ENCODE results near the gene IL17RD.
A peak's percentile ranks its signal among the peaks of the same experiment; 100 is the strongest.
"Not testable (repeated sequence)": the region's sequence is repeated elsewhere in the genome, so short reads cannot be mapped to it uniquely, and the experiment has no call there.

Gene IL17RD

GRCh38 chr3:57089043-57089442 lies 76.1 kb downstream of the IL17RD start:
- no peak for DNase-seq

GRCh38 chr3:57088503-57088902 lies 76.7 kb downstream of the IL17RD start:
- DNase-seq, result no peak

- no peak for DNase-seq
These were observed 77.6 kb downstream of the IL17RD start for GRCh38 chr3:57087361-57088092.

- DNase-seq, result no peak
These were observed 79.0 kb downstream of the IL17RD start for GRCh38 chr3:57086201-57086600.

GRCh38 chr3:57085211-57085610 lies 79.9 kb downstream of the IL17RD start:
- DNase-seq, result no peak

- DNase-seq, result not testable (repeated sequence)
These were observed 81.7 kb downstream of the IL17RD start for GRCh38 chr3:57083266-57083995.

DNA sequence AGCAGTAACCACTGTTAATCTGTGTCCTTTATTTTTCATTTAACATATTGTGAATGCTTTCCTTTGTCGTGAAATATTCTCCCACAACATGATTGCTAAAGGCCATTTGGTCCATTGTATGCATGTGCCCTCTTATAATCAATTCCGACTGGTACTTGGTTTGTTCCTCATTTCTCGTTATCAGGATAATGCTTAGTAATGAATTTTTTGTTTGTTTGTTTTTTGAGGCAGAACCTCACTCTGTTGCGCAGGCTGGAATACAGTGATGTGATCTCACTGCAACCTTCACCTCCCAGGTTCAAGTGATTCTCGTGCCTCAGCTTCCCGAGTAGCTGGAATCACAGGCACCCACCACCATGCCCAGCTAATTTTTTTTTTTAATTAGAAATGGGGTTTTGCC lies 82.7 kb downstream of the IL17RD start:
- no peak for DNase-seq

DNA sequence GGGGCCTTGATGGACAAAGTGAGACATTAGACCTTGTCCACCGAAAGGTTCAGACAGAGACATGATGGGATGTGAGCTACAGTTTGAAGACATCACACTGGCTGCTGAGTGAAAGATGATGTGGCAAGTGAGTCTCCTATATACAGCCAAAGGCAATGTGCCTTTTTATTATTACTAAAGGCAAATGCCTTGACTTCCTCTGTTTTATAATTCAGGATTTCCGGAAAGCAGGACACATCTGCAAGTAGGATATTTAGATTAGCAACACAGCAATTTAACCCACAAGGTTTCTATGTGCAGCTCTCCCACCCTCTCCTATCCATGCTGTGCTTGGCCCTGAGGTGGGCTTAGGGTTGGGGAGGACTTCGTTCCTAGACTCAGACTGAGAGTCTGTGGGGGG lies 84.0 kb downstream of the IL17RD start:
- no peak for DNase-seq

- DNase-seq, result peak; percentile 5
These were observed 85.0 kb downstream of the IL17RD start for GRCh38 chr3:57080171-57080570.

- no peak for DNase-seq
These were observed 85.7 kb downstream of the IL17RD start for GRCh38 chr3:57079474-57079831.

DNA sequence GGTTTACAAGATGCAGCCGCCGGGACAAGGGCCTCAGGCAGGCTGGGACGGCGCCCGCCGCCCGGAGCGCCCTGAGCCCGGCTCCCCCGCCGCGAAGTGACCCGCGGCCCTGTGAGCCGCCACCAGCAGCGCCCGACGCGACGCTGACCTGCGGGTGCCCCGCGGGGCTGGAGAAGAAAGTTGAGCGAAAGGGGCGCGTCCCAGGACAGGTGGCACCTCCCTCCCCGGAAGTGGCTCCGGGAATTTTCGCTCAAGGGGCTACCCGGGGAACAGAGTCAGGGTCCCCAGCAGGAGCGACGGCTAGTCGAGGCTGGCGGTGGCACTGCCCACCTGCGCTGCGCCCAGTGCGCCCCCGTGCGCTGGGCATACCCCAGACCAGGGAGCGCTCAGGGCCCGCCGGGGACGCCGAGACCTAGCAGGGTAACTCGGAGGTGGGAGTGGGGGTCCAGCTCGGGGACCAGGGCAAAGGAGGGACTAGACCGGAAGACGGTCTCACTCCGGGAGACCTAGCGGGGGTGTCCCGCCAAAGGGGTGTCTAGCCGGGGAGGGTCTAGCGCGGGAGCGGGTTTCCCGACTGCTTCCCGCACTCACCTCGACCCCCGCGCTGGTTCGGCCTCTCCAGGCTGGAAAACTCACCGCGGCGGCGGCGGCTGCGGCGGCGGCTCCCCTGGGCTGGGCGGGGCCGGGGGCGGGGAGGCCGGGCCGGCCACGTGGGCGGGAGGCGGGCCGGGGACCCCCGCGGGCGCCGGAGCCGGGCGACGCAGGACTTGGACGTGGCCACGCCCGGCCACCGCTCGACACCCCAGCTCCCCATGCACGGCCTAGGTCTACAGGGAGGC lies 86.3 kb downstream of the IL17RD start:
- no peak for DNase-seq

DNA sequence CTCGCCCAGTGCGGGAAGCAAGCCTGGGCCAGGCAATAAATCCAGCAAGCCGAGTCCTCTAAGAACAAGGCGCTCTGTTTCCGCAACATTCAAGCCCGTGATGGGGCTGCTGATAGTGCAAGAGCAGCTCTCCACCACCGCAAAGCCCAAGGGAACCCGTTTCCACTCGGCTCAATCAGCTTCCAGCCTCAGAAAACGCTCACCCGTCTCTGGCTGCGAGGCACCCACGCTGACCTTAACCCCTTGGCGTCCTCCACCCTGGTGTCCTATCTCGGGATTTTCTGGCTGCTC lies 86.9 kb downstream of the IL17RD start:
- DNase-seq, result peak; percentile 48

DNA sequence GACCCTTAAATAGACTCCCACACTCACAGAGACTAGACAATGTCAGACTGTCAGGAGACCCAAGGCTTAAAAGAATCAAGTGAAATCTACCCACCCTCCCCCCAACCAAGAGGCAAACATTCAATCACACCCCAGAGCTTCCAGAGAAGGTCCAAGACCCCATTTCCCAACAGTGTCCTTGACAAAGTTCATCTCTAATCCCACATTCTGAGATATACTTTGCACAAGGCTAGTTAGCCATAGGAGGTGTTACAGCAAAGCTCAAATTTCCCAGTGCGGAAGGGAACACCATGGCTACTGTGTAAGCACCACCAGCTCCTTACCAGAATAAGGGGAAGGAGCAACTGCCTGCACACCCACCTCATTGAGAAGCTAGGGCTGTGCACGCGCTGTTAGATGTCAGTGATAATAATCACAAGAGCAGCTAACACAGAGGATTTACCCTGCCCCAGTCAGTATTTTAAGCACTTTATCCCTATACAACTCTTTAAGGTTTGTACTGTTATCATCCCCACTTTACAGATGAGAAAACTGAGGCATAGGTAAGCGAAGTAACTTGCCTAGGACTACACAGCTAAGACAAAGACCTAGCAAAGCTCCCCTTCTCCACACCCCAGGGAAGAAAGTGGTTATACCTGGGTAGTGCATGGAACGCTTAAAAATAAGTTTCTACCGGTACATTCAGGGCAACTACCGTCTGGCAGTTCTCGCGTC lies 87.4 kb downstream of the IL17RD start:
- DNase-seq, result no peak

GRCh38 chr3:57076422-57076951 lies 88.7 kb downstream of the IL17RD start:
- no peak for DNase-seq

- no peak for DNase-seq
These were observed 91.0 kb downstream of the IL17RD start for GRCh38 chr3:57074135-57074534.

DNA sequence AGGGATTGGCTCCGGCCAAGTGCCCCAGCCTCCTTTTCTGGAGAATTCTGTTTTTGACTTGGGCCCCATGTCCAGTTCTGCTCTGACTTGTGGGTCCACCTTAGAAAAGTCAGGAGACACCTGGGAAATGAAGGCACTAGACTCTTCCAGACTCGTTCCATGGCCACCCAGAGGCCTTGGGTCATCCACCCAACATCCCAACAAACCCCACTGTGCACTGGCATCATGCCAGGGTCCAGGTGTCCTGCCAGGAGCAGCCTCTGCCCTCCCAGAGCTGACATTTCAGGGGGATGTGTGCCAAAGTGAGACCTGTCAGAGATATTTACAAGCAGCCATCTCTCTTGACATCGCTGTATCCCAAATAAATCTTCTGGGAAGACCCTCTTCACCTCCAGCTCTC lies 91.5 kb downstream of the IL17RD start:
- DNase-seq, result no peak

DNA sequence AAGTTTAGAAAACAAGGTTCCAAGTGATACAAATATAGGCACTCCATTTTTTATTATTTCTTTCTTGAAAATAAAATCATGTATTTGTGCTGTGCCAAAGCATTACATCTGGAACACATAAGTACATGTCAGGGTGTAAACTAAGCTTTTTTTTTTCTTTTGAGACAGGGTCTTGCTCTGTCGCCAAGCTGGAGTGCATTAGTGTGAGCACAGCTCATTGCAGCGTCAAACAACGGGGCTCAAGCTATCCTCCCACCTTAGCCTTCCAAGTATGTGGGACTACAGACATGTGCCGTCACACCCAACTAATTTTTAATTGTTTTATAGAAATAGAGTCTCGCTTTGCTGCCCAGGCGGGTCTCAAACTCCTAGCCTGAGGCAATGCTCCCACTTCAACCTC lies 95.7 kb downstream of the IL17RD start:
- no peak for DNase-seq

- no peak for DNase-seq
These were observed 96.6 kb downstream of the IL17RD start for GRCh38 chr3:57068437-57069089.

GRCh38 chr3:57066471-57066870 lies 98.7 kb downstream of the IL17RD start:
- DNase-seq, result no peak

GRCh38 chr3:57065588-57065987 lies 99.6 kb downstream of the IL17RD start:
- DNase-seq, result no peak

DNA sequence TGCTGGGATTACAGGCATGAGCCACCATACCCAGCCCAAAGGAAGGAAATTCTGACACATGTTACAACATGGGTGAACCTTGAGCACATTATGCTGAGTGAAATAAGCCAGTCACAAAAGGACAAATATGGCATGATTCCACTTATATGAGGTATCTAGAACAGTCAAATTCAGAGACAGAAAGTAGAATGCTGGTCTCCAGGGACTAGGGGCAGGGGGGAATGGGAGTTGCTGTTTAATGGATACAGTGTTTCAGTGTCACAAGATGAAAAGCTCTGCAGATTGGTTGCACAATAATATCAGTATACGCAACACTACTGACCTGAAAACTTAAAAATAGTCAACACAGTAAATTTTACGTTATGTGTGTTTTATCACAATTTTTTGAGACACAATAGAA lies 100.6 kb downstream of the IL17RD start:
- no peak for DNase-seq

DNA sequence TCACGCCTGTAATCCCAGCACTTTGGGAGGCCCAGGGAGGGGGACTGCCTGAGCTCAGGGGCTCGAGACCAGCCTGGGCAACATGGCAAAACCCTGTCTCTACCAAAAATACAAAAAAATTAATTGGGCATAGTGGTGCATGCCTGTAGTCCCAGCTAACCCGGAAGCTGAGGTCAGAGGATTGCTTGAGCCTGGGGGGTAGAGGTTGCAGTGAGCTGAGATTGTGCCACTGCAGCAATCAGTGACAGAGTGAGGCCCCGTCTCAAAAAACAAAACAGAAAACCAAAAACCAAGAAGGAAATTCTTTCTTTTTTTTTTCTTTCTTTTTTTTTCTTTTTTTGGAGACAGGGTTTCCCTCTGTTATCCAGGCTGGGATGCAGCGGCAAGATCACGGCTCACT lies 101.2 kb downstream of the IL17RD start:
- no peak for DNase-seq

GRCh38 chr3:57063032-57063431 lies 102.1 kb downstream of the IL17RD start:
- DNase-seq, result no peak
